AG08395 (cell line): ENCODE results near the gene UCKL1.
"Not testable (repeated sequence)": the region's sequence is repeated elsewhere in the genome, so short reads cannot be mapped to it uniquely, and the experiment has no call there.

Experiments used
- DNase-seq: peaks from one replicate; pipeline ENCODE4 v3.0.0; 2012; ENCODE audit warnings: mixed read lengths, low spot score

UCKL1 gene

DNA sequence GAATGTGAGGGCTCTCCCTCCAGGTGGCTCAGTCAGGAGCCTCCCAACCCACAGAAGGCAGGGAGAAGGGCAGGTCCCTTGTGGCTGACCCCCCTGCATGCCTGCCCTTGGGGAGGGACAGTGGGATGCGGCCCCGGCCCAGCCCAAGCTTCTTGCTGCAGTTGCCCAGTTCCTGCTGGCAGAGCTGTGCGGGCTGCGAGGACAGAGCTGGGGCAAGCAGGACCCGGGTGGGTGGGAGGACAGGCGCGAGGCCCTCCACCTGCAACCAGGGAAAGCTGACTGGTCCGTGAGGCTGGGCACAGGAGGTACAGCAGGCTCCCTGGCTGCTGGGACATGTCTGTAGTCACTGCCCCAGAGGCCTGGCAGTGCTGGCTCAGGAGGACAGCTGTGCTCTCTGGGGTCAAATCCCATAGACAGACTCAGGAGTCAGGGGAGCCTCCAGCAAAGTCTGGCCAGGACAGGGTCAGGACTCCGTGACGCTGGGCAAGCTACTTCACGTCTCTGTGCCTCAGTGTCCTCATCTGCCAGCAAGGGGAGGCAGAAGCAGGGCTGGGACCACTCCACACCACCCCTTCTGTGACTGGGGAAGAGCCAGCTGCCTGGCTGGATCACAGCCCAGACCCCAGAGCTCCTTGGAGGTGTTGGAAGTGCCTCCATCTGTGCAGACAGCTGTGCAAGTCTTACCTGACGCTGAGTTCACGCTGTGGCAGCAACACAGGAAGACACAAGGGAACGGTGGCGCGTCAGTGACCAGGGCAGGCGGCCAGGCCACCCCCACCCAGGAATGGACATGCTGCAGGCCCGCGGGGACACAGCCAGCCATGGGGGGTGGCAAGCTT is 13.0 kb downstream of the UCKL1 start:
- no peak for DNase-seq

DNA sequence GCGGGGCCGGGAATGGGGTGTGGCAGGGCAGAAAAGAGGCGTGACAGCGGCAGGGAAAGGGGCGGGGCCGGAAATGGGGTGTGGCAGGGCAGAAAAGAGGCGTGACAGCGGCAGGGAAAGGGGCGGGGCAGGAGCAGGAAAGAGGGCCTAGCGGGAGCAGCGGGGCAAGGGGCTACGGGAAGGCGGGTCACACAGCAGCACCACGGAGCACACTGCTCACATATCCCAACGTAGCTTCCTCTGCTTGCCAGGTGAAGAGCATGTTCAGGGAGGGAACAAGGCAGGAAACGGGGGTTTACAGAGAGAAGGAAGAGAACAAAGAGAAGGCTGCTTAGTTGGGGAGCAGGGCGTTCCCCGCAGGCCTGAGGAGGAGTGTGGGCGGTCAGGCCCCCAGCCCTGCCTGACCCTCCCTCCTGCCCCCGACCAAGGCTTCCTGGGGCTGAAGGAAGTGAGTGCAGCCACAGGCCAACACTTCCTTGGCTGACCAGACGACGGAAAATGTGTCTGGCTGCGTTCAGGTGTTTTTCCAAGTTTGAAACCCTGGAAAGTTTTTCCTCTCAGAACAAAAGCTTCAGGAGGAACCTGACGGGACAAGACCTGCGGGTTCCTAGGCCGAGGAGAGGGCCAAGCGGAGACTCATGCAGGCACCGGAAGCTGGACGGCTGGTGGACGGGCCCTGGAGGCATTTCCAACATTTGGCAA is 13.8 kb downstream of the UCKL1 start:
- peak; percentile 43 for DNase-seq

DNA sequence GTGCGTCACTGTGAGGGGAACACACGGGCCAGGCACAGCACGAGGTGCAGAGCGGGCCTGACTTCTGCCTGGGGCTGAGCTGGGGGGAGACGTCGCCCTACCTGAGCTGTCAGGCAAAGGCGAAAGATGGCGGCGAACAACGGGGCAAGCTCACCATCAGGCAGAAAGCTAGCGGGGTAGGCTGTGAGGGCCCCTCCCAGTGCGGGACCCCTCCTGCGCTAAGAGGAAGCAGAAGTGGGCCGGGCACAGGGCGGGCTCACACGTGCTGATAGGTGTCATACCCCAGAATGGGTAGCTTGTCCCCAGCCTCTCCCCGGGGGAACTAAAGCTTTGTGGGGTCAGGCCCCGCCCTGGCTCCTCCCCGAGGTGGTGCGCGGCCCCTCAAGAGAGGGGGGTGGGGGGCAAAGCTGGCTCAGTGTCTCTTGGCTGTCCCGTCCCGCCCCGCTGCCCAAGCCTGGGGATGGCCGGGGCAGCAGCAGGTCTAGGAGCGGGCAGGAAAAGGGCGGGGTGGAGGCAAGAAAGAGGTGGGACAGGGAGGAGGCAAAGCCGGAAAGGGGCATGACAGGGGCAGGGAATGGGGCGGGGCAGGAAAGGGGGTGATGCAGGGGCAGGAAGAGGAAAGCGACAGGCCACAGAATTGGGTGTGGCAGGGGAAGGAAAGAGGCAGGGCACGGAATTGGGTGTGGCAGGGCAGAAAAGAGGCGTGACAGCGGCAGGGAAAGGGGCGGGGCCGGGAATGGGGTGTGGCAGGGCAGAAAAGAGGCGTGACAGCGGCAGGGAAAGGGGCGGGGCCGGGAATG is 14.7 kb downstream of the UCKL1 start:
- DNase-seq = peak; percentile 35

DNA sequence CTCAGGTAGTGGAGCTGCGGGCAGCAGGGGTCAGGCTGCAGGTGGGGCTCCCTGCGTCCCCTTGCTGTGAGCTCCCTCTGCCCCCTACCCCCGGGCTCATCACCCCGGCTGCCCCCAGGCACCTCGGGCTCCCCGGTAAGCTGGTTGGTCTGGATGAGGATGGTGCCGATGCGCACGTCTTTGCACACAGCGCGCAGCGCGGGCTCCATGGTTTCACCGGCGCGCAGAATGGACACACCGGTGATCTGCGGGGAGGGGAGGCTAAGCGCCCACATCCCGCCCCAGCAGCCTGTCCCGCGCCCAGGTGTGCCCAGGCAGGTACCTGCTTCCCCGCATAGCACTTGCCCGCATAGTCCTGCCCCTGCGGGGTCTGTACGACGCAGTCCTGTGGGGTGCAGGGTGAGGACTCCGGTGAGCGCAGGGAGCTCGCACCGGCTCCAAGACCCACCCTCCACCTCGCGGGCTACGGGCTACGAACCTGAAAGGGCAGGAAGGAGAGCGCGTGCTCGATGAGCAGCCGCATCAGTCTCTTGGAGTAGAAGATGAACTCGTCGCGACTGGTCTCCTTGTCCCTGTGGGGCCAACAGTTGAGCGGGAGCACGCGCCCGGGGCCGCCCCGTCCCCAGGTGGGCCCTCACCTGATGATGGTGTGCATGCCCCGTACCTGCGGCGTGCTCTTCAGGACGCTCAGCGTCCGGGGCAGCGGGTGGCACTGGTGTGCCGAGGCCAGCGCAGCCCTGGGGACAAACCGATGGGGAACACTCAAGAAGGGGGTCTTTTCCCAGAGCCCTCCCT is 15.5 kb downstream of the UCKL1 start:
- DNase-seq = no peak

DNA sequence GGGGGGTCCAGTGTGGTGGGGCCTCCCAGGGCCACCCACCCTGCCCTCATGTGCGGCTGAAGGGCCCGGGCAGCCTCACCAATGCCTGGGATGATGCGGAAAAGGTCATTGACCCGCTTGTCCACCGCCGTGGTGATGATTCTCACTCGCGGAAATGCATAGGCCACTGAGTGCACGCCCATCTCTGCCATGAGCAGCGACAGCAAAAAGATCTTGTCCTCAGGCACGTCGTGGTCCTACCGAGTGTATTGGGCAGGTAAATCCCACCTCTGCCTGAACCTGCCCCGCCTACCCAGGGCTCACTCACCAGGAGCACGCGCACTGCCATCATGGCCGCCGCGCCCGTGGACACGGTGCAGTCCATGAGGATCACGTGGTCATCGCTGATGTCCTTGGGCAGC is 16.1 kb downstream of the UCKL1 start:
- DNase-seq = no peak

DNA sequence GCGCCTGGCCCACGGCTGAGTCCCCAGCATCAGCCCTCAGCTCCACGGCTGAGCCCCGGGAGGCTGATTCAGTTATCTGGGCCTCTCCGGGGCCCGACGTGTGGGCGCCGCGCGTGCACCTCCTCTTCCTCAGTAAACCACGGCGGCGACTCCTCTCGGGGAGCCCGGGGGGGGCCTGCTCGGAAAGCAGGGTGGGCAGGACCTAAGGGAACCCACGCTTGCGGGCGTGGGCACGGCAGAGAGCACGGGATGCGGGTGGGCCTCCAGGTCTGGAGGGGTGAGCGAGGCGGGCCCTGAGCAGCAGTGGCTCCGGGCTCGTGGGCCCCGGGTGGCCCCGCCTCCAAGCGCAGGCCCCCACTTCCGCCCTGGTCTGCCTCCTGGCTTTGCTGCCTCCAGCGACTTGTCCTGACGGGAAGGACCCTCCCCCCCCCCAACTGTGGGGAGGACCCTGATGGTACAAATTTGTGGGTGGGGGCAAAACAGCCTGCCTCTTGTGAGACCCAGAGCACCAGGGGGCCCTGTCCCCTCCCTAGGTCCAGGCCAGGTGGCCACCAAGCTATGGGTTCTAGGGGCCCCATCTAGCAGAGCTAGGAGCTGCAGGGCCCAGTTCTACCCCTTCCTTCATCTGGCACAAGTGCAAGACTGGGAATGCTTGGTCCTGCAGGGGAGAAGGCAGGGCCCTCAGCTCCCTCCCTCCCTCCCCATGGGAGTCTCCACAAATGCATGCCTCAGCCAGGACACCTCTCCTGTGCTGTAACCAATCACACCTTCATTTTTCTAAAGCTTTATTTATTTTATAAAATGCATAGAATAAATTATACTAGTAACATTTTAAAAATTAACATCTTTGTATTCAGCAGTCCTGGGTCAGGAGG is 16.9 kb downstream of the UCKL1 start:
- no peak for DNase-seq

DNA sequence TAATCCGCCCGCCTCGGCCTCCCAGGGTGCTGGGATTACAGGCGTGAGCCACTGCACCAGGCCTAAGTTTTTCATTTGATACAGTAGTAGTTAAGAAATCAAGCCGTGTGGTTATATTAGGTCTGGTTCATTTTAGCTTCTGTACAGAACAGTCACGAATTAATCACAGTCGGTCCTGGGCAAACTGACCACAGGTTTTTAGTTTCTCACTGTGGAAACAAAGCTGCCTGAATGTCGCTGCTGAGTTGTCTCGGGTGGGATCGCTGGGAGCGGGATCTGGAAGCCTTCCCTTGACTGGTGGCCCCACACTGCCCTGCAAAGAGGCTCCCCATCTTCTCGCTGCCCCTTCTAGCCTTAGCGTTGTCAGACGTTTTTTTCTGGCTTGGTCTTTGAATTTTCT is 18.6 kb downstream of the UCKL1 start:
- no peak for DNase-seq

DNA sequence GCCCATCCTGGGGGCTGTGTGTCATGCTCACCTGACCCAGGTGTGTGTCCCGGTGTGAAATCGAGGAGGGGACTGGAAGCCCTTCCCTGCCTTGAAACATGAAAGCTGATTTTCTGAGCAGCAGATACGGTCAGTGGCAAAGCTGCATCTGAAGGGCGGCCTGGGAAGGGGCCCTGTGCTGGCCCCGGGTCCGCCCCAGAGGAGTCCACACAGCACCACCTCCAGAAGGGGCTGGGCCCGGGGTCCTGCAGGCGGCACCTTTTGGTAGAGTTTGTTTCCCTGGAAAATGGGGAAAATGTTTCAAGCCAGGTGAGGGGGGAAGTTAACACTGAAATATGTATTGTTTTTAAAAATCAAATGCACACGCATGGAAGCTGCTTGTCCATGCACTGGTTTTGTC is 20.8 kb downstream of the UCKL1 start:
- DNase-seq = no peak

DNA sequence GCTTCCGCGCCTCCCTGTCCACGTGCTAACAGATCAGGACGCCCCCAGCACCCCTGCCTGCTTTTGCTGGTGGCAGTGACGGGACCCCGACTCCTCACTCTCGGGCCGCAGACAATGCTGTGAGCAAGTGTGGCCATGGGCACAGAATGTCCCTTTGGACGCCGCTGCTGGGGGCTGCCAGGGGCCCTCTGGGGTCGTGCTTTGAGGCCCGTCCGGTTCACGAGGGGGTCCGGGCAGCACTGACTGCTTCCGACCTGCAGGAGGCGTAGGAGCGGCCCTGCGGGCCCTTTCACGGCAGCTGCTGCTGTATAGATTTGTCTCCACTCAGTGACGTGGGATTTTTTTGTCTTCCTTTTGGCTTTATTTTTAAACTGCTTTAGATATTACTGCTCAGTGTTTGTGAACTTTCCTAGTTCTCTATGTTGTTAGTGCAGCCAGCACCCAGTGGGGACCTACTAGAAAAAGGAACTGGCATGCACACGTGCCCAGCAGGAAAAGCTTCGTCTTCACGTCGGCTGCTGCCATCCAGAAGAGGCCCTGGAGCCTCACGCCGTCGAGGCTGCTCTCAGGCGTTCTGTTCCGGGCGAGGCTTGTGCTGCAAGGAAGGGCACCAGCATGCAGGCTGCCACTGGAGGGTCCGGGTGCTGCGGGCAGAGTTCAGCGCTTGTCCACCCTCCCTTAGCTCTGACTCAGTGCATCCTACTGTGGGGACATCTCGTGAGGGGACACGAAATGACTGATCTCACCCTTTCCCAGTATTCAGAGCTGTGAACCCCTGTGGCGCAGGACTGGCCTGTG is 21.7 kb downstream of the UCKL1 start:
- no peak for DNase-seq

DNA sequence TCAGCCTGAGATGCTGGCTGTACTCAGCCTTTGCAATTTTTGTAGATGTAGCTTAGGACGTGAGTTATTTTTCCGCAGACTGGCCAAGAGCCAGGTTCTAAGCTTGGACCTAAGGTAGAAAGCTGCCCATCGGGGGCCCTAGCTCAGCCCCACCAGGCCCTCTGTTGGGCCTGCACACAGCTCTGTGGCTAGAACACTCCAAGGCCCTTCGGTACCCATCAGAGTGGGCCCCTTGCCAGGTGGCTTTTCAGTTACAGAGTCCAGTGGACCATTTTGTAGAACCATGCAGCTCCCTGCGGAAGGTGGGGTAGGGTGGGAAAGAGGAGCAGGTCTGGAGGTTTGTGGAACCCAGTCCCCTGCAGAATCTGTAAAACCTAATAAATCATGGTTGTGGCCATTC is 22.6 kb downstream of the UCKL1 start:
- no peak for DNase-seq

DNA sequence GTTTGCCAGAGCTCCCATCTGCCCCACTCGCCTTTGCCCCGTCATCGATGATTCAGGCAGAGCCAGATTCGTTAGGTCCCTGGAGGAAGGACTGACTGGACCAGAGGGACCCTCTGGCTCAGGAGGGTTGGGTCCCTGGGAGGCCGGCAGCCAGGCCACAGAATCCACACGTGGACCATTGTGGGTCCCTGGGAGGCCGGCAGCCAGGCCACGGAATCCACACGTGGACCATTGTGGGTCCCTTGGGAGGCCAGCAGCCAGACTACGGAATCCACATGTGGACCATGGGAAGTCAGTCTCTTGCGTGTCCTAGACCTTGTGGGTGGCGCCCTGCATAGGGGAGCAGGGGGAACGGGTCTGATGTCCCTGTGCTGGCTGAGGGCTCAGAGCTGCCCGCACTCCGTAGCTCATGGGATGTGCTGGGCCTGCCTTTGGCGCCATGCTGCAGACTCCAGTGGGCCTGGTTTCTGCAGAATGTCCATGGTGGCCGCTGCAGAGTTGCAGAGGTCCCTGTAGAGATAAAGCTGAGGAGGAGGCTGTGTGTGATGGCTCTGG is 23.5 kb downstream of the UCKL1 start:
- no peak for DNase-seq

DNA sequence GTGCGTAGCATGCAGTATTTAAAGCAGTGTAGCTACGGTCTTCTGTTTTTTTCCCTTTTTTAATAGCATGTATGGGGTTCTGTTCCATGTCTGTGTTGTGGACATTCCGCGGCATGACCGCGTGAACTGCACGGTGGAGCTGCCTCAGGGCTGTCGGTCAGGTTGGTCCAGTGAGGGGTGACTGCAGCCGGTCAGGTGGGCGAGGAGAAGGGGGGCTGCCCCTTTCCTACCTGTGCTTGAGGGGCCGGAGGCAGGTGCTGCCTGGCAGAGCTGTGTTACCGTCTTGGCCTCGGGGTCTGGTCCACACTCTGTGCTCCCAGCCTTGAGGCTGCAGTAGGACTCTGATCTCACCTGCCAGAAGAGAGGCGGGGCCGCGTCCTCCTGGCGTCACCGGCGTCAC is 24.5 kb downstream of the UCKL1 start:
- DNase-seq = no peak

DNA sequence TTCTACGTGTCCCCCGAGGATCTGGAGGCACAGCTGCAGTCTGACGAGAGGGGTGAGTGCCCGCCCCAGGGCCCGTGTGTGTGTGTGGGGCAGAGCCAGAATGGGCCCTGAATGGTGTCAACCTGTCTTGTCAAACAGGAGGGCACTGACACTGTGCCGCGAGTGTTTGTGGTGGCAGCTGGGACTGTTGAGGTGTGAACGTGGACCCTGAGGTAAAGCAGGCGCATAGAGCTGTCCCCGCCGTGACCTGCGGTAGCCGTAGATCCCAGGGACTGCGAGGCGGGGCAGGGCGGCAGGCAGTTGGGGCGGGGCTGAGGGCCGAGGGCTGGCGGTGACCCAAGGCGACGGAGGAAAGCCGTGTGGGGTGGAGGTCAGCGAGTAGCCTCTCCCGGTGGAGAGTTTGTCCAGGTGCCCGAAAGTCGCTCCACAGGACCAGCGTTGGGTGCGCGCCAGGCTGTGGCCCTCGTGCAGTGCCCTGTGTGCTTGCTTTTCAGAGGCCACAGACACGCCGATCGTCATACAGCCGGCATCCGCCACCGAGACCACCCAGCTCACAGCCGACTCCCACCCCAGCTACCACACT is 25.2 kb downstream of the UCKL1 start:
- DNase-seq = no peak

DNA sequence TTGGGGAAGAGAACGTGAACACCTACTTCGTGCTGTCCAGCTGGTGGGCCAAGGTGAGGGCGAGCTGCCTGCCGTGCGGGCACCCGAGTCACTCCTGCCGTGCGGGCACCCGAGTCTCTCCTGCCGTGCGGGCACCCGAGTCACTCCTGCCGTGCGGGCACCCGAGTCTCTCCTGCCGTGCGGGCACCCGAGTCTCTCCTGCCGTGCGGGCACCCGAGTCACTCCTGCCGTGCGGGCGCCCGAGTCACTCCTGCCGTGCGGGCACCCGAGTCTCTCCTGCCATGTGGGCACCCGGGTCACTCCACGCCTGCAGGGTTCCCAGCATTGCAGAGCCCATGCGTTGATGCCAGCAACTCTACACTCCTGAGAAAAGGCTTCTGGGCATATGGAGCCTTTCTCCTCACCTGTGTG is 26.7 kb downstream of the UCKL1 start:
- DNase-seq = not testable (repeated sequence)

DNA sequence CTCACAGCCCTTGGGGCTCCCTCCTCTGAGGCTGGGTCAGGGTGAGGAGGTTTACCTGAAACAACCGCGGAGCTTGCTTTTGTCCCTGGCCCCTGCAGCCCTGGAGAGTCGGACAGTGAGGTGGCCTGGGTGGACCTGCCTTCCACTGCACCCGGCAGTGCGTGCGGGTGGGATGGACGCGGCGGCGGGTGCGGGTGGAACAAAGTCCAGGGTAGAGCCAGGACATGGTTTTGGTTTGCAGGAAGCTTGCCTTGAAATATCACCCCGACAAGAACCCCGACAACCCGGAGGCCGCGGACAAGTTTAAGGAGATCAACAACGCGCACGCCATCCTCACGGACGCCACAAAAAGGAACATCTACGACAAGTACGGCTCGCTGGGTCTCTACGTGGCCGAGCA is 27.1 kb downstream of the UCKL1 start:
- DNase-seq = no peak

DNA sequence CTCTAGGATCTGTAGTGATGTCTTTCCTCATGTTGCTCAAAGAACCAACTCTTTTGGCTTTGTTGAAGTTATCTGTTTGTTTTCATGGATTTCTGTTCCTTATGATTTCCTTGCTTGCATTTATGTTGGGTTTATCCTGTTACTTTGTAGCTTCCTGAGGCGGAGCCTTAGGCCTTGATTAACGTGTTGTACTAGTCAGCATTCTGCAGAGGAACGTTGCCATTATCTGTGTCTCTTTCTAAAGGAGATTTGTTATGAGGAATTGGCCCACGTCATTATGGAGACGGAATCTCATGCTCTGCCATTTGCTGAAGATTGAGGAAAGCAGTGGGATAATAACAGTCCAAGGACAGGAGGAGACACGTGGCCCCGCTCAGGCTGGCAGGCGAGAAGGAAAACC is 29.9 kb downstream of the UCKL1 start:
- DNase-seq = no peak

DNA sequence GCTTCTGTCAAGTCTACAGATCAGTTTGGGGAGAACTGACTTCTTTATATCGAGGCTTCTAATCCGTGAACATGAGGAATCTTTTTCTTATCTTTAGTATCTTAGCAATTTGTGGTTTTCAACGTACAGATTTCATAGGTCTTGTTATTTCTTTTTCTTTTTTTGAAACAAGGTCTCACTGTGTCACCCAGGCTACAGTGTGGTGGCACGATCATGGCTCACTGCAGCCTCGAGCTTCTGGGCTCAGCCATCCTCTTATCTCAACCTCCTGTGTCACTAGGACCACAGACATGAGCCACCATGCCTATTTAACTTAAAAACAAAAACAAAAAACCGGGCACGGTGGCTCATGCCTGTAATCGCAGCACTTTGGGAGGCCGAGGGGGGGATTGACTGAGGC is 32.0 kb downstream of the UCKL1 start:
- DNase-seq = no peak

DNA sequence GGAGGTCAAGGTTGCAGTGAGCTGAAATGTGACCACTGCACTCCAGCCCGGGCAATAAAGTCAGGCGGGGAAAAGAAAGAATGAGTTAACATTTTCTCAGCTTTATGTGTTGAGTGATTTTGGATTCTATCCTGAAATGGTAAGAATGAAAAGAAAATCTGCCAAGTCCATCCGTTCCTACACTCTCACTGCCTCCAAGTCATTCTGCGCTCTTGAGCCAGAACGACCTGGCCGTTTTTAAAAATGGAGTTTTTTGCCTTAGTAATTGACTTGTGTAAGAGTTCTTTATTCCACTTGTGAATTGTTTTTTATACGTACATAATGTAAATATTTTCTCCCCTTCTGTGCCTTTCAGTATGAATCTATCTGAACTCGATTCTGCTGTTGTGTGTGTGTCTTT is 32.6 kb downstream of the UCKL1 start:
- DNase-seq = no peak

DNA sequence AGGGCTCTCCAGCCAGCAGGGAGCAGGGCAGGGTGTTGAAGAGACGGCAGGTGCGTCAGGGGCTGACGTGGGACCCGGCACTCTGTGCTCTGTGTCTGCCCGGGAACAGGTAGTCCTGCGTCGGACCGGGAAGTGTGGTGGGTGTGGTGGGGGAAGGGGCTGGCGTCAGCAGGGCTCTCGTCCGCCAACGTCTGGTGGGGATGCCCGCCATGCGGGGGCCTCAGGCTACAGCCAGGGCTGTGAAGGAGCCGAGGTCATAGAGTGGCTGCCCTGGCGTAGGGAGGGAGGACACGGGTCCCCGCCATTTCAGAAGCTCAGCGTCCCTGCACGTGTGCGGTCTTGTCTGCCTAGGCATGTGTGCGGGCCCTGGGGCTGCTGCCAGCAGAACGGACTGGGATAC is 36.0 kb downstream of the UCKL1 start:
- DNase-seq = no peak
